ENCODE data around the gene GPR39.

Gene GPR39

DNA sequence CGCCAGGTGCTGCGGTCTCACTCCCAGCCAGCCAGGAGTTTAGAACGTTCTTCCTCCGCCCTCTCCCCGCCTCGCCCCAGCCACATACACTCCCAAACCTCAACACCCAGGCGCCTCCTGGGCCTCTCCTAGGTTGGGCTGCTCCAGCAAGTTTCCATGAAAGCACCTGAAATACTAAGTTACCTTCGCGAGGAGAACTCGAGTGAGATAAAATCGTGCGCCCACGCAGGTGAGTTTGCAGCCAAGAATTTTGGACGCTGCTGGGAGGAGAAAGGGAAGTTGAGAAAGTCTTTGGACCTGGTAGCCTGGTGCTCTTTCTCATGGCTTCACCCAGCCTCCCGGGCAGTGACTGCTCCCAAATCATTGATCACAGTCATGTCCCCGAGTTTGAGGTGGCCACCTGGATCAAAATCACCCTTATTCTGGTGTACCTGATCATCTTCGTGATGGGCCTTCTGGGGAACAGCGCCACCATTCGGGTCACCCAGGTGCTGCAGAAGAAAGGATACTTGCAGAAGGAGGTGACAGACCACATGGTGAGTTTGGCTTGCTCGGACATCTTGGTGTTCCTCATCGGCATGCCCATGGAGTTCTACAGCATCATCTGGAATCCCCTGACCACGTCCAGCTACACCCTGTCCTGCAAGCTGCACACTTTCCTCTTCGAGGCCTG is at the start of gene GPR39:
TSS of gene GPR39 (plus strand) at position 83 of the 673 bp plus-strand sequence.
- H3F3A ChIP-seq (ENCODE audit: insufficient read depth, low read length) = no peaks in the 10 kb centered on the region
- no peaks in the 10 kb centered on the region for H4K20me1 ChIP-seq (ENCODE audit: insufficient read depth, low read length)
- H3K4me2 ChIP-seq (ENCODE audit: low read depth, low read length) = peak within 1 kb of the TSS; percentile 21; the same call in 1 of the 2 replicates
- H3K4me3 ChIP-seq (ENCODE audit: low read length) = no peak within 1 kb of the TSS
- no peak within 1 kb of the TSS for H3K27ac ChIP-seq (ENCODE audit: low read length)
- no peak for DNase-seq
- TF ChIP-seq, protein P1, sequence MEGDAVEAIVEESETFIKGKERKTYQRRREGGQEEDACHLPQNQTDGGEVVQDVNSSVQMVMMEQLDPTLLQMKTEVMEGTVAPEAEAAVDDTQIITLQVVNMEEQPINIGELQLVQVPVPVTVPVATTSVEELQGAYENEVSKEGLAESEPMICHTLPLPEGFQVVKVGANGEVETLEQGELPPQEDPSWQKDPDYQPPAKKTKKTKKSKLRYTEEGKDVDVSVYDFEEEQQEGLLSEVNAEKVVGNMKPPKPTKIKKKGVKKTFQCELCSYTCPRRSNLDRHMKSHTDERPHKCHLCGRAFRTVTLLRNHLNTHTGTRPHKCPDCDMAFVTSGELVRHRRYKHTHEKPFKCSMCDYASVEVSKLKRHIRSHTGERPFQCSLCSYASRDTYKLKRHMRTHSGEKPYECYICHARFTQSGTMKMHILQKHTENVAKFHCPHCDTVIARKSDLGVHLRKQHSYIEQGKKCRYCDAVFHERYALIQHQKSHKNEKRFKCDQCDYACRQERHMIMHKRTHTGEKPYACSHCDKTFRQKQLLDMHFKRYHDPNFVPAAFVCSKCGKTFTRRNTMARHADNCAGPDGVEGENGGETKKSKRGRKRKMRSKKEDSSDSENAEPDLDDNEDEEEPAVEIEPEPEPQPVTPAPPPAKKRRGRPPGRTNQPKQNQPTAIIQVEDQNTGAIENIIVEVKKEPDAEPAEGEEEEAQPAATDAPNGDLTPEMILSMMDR (IDR thresholded peaks at IDR 0.05; ENCODE audit: low read length) = no peak
- TF ChIP-seq EZH2 (optimal IDR thresholded peaks at IDR 0.05; ENCODE audit: low read depth, low read length) (no peak), EZH2phosphoT487 (IDR thresholded peaks at IDR 0.05; ENCODE audit: low read length) (no peak)
- no peaks in the 10 kb centered on the region for H3K36me3 ChIP-seq (replicated peaks; ENCODE audit: insufficient read depth, low read length)
- no peaks in the 10 kb centered on the region for H3K9me2 ChIP-seq (replicated peaks; ENCODE audit: insufficient read depth, low read length)
- no peaks in the 10 kb centered on the region for H3K9me3 ChIP-seq (replicated peaks; ENCODE audit: insufficient read depth, low read length)
- no peaks in the 10 kb centered on the region for H3K27me3 ChIP-seq (replicated peaks; ENCODE audit: insufficient read depth, low read length)
- no peaks in the 10 kb centered on the region for H3K79me2 ChIP-seq (ENCODE audit: low read length)
- H2AFZ ChIP-seq (ENCODE audit: low read length) = no peak within 1 kb of the TSS
- H3K4me1 ChIP-seq (ENCODE audit: low read length) = no peaks in the 10 kb centered on the region
- H3K9ac ChIP-seq (ENCODE audit: low read length) = no peak within 1 kb of the TSS

DNA sequence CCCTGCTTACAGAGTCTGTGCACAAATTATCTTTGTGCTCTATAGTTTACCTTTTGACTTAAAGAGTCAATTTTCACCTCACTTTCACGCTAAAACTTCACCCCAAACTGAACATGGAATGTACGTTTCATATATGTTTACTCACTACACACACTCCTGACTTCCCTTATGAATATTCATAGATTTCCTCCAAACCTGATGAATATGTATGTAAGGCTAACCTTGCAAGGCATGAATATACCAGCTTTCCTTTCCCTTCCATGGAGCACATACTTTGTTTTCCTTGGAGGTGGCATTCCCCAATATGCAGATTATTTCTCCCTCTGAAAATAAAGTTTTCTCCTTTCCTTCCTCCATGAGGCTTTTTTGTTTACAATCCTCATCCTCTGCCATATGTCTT is 48.4 kb upstream of the GPR39 start:
- no peaks in the 10 kb centered on the region for H3K36me3 ChIP-seq (replicated peaks; ENCODE audit: insufficient read depth, low read length)
- DNase-seq = no peak
- no peak overlapping the region for H2AFZ ChIP-seq (ENCODE audit: low read length)
- no peaks in the 10 kb centered on the region for H3K9me3 ChIP-seq (replicated peaks; ENCODE audit: insufficient read depth, low read length)
- no peaks in the 10 kb centered on the region for H3K79me2 ChIP-seq (ENCODE audit: low read length)
- H3F3A ChIP-seq (ENCODE audit: insufficient read depth, low read length) = no peaks in the 10 kb centered on the region
- no peak overlapping the region for H3K9ac ChIP-seq (ENCODE audit: low read length)
- no peaks in the 10 kb centered on the region for H3K9me2 ChIP-seq (replicated peaks; ENCODE audit: insufficient read depth, low read length)
- no peaks in the 10 kb centered on the region for H3K27me3 ChIP-seq (replicated peaks; ENCODE audit: insufficient read depth, low read length)
- no peaks in the 10 kb centered on the region for H4K20me1 ChIP-seq (ENCODE audit: insufficient read depth, low read length)
- H3K4me1 ChIP-seq (ENCODE audit: low read length) = no peaks in the 10 kb centered on the region
- TF ChIP-seq EZH2 (optimal IDR thresholded peaks at IDR 0.05; ENCODE audit: low read depth, low read length) (no peak), EZH2phosphoT487 (IDR thresholded peaks at IDR 0.05; ENCODE audit: low read length) (no peak)
- H3K4me3 ChIP-seq (ENCODE audit: low read length) = no peak overlapping the region
- H3K4me2 ChIP-seq (ENCODE audit: low read depth, low read length) = no peak overlapping the region
- H3K27ac ChIP-seq (ENCODE audit: low read length) = no peak overlapping the region

DNA sequence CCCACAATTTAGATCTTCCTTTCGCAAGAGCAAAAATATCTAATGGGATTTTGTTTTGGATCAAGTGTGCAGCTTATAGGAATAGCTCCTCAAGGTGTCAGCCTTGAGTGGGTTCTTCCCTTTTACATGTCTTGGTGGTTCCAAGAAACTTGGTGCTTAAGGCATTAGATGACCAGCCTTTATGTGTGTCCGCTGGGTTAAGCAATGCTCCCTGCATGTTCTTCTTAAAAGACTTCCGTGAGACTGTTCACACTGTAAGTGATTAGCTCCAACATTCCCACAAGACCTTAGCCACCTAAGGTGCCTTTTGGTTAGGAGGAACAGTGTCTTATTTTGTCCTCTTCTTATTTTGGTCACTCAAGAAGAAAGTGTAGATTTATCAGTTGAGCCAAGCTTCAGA is 44.3 kb upstream of the GPR39 start:
- H3K36me3 ChIP-seq (replicated peaks; ENCODE audit: insufficient read depth, low read length) = no peaks in the 10 kb centered on the region
- H3K4me2 ChIP-seq (ENCODE audit: low read depth, low read length) = no peak overlapping the region
- H3K9me2 ChIP-seq (replicated peaks; ENCODE audit: insufficient read depth, low read length) = no peaks in the 10 kb centered on the region
- no peak overlapping the region for H3K4me3 ChIP-seq (ENCODE audit: low read length)
- no peaks in the 10 kb centered on the region for H3K9me3 ChIP-seq (replicated peaks; ENCODE audit: insufficient read depth, low read length)
- DNase-seq = no peak
- no peaks in the 10 kb centered on the region for H4K20me1 ChIP-seq (ENCODE audit: insufficient read depth, low read length)
- no peak overlapping the region for H3K27ac ChIP-seq (ENCODE audit: low read length)
- TF ChIP-seq EZH2phosphoT487 (IDR thresholded peaks at IDR 0.05; ENCODE audit: low read length) = no peak
- H3K79me2 ChIP-seq (ENCODE audit: low read length) = no peaks in the 10 kb centered on the region
- H3K4me1 ChIP-seq (ENCODE audit: low read length) = no peaks in the 10 kb centered on the region
- H2AFZ ChIP-seq (ENCODE audit: low read length) = no peak overlapping the region
- no peaks in the 10 kb centered on the region for H3K27me3 ChIP-seq (replicated peaks; ENCODE audit: insufficient read depth, low read length)
- no peaks in the 10 kb centered on the region for H3F3A ChIP-seq (ENCODE audit: insufficient read depth, low read length)
- H3K9ac ChIP-seq (ENCODE audit: low read length) = no peak overlapping the region

DNA sequence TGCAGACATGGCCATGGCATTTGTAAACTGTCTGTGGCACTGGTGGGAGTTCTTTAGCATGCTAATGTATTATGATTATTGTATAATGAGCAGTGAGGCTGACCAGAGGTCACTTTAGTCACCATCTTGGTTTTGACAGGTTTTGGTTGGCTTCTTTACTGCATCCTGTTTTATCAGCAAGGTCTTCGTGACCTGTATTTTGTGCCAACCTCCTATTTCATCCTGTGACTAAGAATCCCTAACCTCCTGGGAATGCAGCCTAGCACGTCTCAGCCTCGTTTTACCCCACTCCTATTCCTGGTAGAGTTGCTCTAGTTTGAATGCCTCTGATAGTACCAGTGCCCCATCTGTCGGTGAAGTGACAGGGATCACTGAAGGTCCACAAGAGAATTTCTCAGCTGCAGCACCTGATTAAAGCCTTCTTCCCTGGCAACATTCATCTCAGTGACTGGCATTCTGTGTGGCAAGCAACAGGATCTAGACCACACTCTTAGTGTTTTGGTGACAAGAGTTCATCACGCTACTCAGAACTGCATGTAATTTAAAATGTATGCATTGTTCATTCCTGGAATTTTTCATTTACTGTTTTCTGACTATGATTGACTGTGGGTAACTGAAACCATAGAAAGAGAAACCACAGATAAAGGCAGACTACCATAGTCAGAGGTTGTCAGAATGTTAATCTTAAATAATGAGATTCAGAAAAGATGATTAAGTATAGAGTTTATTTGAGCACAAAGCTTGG is 43.0 kb upstream of the GPR39 start:
- H4K20me1 ChIP-seq (ENCODE audit: insufficient read depth, low read length) = no peaks in the 10 kb centered on the region
- H3K4me2 ChIP-seq (ENCODE audit: low read depth, low read length) = no peak overlapping the region
- DNase-seq = no peak
- no peaks in the 10 kb centered on the region for H3K9me3 ChIP-seq (replicated peaks; ENCODE audit: insufficient read depth, low read length)
- H3K36me3 ChIP-seq (replicated peaks; ENCODE audit: insufficient read depth, low read length) = no peaks in the 10 kb centered on the region
- TF ChIP-seq EZH2phosphoT487 (IDR thresholded peaks at IDR 0.05; ENCODE audit: low read length) (no peak), EZH2 (optimal IDR thresholded peaks at IDR 0.05; ENCODE audit: low read depth, low read length) (no peak)
- TF ChIP-seq, protein P1 (IDR thresholded peaks at IDR 0.05; ENCODE audit: low read length) = no peak
- no peak overlapping the region for H2AFZ ChIP-seq (ENCODE audit: low read length)
- no peak overlapping the region for H3K4me3 ChIP-seq (ENCODE audit: low read length)
- H3K4me1 ChIP-seq (ENCODE audit: low read length) = no peaks in the 10 kb centered on the region
- H3K9ac ChIP-seq (ENCODE audit: low read length) = no peak overlapping the region
- no peaks in the 10 kb centered on the region for H3K79me2 ChIP-seq (ENCODE audit: low read length)
- no peaks in the 10 kb centered on the region for H3F3A ChIP-seq (ENCODE audit: insufficient read depth, low read length)
- H3K27me3 ChIP-seq (replicated peaks; ENCODE audit: insufficient read depth, low read length) = no peaks in the 10 kb centered on the region
- no peak overlapping the region for H3K27ac ChIP-seq (ENCODE audit: low read length)
- no peaks in the 10 kb centered on the region for H3K9me2 ChIP-seq (replicated peaks; ENCODE audit: insufficient read depth, low read length)
